ENCODE data around the gene TRHDE. TPM values are rescaled to one million over a fixed set of nuclear protein-coding genes. Genes with fewer than 3 reads are reported as not detected.

TRHDE gene
- total RNA-seq, 1 experiment from 2014 or later, result not detected

GRCh38 chr12:72349491-72349890 is 77.3 kb downstream of the TRHDE start:
- H3K9me3 Mint-ChIP-seq (ENCODE audit: unreplicated experiment), result no peaks in the 10 kb centered on the region
- no peaks in the 10 kb centered on the region for H3K36me3 Mint-ChIP-seq (ENCODE audit: insufficient read depth, unreplicated experiment)
- ChIA-PET POLR2A (no interaction called here), CTCF (no interaction called here)
- H3K4me1 Mint-ChIP-seq (ENCODE audit: low read depth, unreplicated experiment), result no peaks in the 10 kb centered on the region
- H3K9me3 ChIP-seq, result no peaks in the 10 kb centered on the region
- TF ChIP-seq CTCF (IDR thresholded peaks at IDR 0.05; ENCODE audit: insufficient read depth in 1 of 2, low read depth in 1 of 2, low read length in 1 of 2, severe bottlenecking in 1 of 2, unreplicated experiment in 1 of 2), result no peak
- H3K4me3 Mint-ChIP-seq (ENCODE audit: unreplicated experiment), result no peak overlapping the region
- no TSS peak for BruUV-seq (replicated peaks)
- no peaks in the 10 kb centered on the region; the same call in 1 of the 2 replicates for H3K27me3 ChIP-seq (replicated peaks; ENCODE audit: control insufficient read depth, insufficient read depth, low read length)
- H3K27ac Mint-ChIP-seq (ENCODE audit: unreplicated experiment), result no peak overlapping the region
- peaks cover 5% of the 10 kb centered on the region for H3K27me3 Mint-ChIP-seq (ENCODE audit: insufficient read depth, unreplicated experiment)
- intact Hi-C loops (cut with micrococcal nuclease; ENCODE audit: unreplicated experiment), result loop anchor here (5.0 to 10.0 kb wide), 2 partner anchors 205 to 332 kb away; no protein-coding TSS in a partner anchor
- H3K4me1 ChIP-seq, result no peaks in the 10 kb centered on the region
- no peak for DNase-seq
- no peaks in the 10 kb centered on the region for H3K36me3 ChIP-seq (ENCODE audit: control insufficient read depth, insufficient read depth, low read length)
- no peak overlapping the region for H3K4me3 ChIP-seq (ENCODE audit: low read depth, low read length)

- POLR2A ChIA-PET, result no interaction called here
- intact Hi-C loops (cut with micrococcal nuclease; ENCODE audit: unreplicated experiment), result no loop called here
- Histone ChIP-seq H3K36me3 (ENCODE audit: control insufficient read depth, insufficient read depth, low read length) (no peaks in the 10 kb centered on the region), H3K4me3 (ENCODE audit: low read depth, low read length) (no peak overlapping the region), H3K9me3 (no peaks in the 10 kb centered on the region), H3K4me1 (no peaks in the 10 kb centered on the region), H3K27me3 (replicated peaks; ENCODE audit: control insufficient read depth, insufficient read depth, low read length) (no peaks in the 10 kb centered on the region)
- no peak for DNase-seq
- no peak overlapping the region for H3K4me3 Mint-ChIP-seq (ENCODE audit: unreplicated experiment)
- BruUV-seq (replicated peaks), result no TSS peak
- peaks cover 11% of the 10 kb centered on the region for H3K27me3 Mint-ChIP-seq (ENCODE audit: insufficient read depth, unreplicated experiment)
- H3K9me3 Mint-ChIP-seq (ENCODE audit: unreplicated experiment), result no peaks in the 10 kb centered on the region
- no peak for TF ChIP-seq CTCF (IDR thresholded peaks at IDR 0.05; ENCODE audit: insufficient read depth in 1 of 2, low read depth in 1 of 2, low read length in 1 of 2, severe bottlenecking in 1 of 2, unreplicated experiment in 1 of 2)
- CTCF ChIA-PET, result no interaction called here
- no peak overlapping the region for H3K27ac Mint-ChIP-seq (ENCODE audit: unreplicated experiment)
- H3K4me1 Mint-ChIP-seq (ENCODE audit: low read depth, unreplicated experiment), result no peaks in the 10 kb centered on the region
- no peaks in the 10 kb centered on the region for H3K36me3 Mint-ChIP-seq (ENCODE audit: insufficient read depth, unreplicated experiment)
Observed at GRCh38 chr12:72359416-72359815, 87.2 kb downstream of the TRHDE start.

- ChIA-PET CTCF (no interaction called here), POLR2A (no interaction called here)
- H3K9me3 ChIP-seq, result no peaks in the 10 kb centered on the region
- H3K4me3 Mint-ChIP-seq (ENCODE audit: unreplicated experiment), result no peak overlapping the region
- no peaks in the 10 kb centered on the region for H3K9me3 Mint-ChIP-seq (ENCODE audit: unreplicated experiment)
- H3K27me3 Mint-ChIP-seq (ENCODE audit: insufficient read depth, unreplicated experiment), result no peaks in the 10 kb centered on the region
- no peak overlapping the region for H3K27ac Mint-ChIP-seq (ENCODE audit: unreplicated experiment)
- H3K4me3 ChIP-seq (ENCODE audit: low read depth, low read length), result no peak overlapping the region
- no peaks in the 10 kb centered on the region for H3K36me3 ChIP-seq (ENCODE audit: control insufficient read depth, insufficient read depth, low read length)
- no peaks in the 10 kb centered on the region for H3K4me1 ChIP-seq
- no peaks in the 10 kb centered on the region for H3K4me1 Mint-ChIP-seq (ENCODE audit: low read depth, unreplicated experiment)
- BruUV-seq (replicated peaks), result no TSS peak
- no peak for TF ChIP-seq CTCF (IDR thresholded peaks at IDR 0.05; ENCODE audit: insufficient read depth in 1 of 2, low read depth in 1 of 2, low read length in 1 of 2, severe bottlenecking in 1 of 2, unreplicated experiment in 1 of 2)
- no peaks in the 10 kb centered on the region for H3K36me3 Mint-ChIP-seq (ENCODE audit: insufficient read depth, unreplicated experiment)
- intact Hi-C loops (cut with micrococcal nuclease; ENCODE audit: unreplicated experiment), result no loop called here
- DNase-seq, result no peak
- H3K27me3 ChIP-seq (replicated peaks; ENCODE audit: control insufficient read depth, insufficient read depth, low read length), result no peaks in the 10 kb centered on the region
Observed at GRCh38 chr12:72365151-72365550, 93.0 kb downstream of the TRHDE start.

All from Caco-2 (cell line).